HepG2 (cell line): ENCODE results near the gene TRMT1. TPM values are rescaled to one million over a fixed set of nuclear protein-coding genes. Genes with fewer than 3 reads are reported as not detected.

Experiments
- ARID4A ChIP-seq: sonication (generic); formaldehyde crosslinking; IDR thresholded peaks from 2 replicates; pipeline ENCODE4 v1.5.0; 2020; ENCODE audit warnings: mild to moderate bottlenecking, missing genetic modification reagents, borderline replicate concordance
- BORCS8-MEF2B ChIP-seq: sonication (generic); formaldehyde crosslinking; IDR thresholded peaks from 2 replicates; pipeline ENCODE4 v1.8.0; 2022; ENCODE audit warnings: mild to moderate bottlenecking, missing genetic modification reagents
- SIN3A ChIP-seq: IDR thresholded peaks from 2 replicates; pipeline ENCODE4 v1.6.1; 2011; ENCODE audit warnings: low read depth, mild to moderate bottlenecking, control low read depth, low read length, borderline replicate concordance
- SP2 ChIP-seq: sonication (generic); formaldehyde crosslinking; IDR thresholded peaks from 2 replicates; pipeline ENCODE4 v1.5.1; 2020; ENCODE audit warnings: mild to moderate bottlenecking, missing genetic modification reagents
- THAP11 ChIP-seq: IDR thresholded peaks from 2 replicates; pipeline ENCODE4 v1.6.1; 2016; ENCODE audit warnings: missing biosample characterization, missing genetic modification reagents
- TRIM22 ChIP-seq: fragments of 450-650 bp; IDR thresholded peaks from 2 replicates; pipeline ENCODE4 v1.6.1; 2017
- UBTF ChIP-seq: sonication (generic); formaldehyde crosslinking; IDR thresholded peaks from 2 replicates; pipeline ENCODE4 v1.4.0; 2020; ENCODE audit warnings: mild to moderate bottlenecking, missing genetic modification reagents
- ZC3H13 ChIP-seq: sonication (generic); formaldehyde crosslinking; IDR thresholded peaks from 2 replicates; pipeline ENCODE4 v1.8.1; 2023; ENCODE audit warnings: mild to moderate bottlenecking, missing genetic modification reagents, moderate library complexity
- ZMYM3 ChIP-seq: sonication (generic); formaldehyde crosslinking; IDR thresholded peaks from 2 replicates; pipeline ENCODE4 v1.5.1; 2020; ENCODE audit warnings: mild to moderate bottlenecking, missing genetic modification reagents
- ZNF143 ChIP-seq: sonication (generic); formaldehyde crosslinking; IDR thresholded peaks from 2 replicates; pipeline ENCODE4 v1.4.0; 2020; ENCODE audit warnings: missing genetic modification reagents
- ZNF160 ChIP-seq: sonication (generic); formaldehyde crosslinking; IDR thresholded peaks from 2 replicates; pipeline ENCODE4 v1.8.0; 2022; ENCODE audit warnings: mild to moderate bottlenecking, inconsistent platforms, missing genetic modification reagents
- ZNF225 ChIP-seq: sonication (generic); formaldehyde crosslinking; IDR thresholded peaks from 2 replicates; pipeline ENCODE4 v1.4.0; 2020; ENCODE audit warnings: mild to moderate bottlenecking, missing genetic modification reagents
- ZNF256 ChIP-seq: sonication (generic); formaldehyde crosslinking; conservative IDR thresholded peaks from 2 replicates; pipeline ENCODE4 v1.4.0; 2020; ENCODE audit warnings: missing genetic modification reagents
- ZNF350 ChIP-seq: sonication (generic); formaldehyde crosslinking; IDR thresholded peaks from 2 replicates; pipeline ENCODE4 v1.4.0; 2020; ENCODE audit warnings: mild to moderate bottlenecking, low read depth, missing genetic modification reagents, borderline replicate concordance
- ZNF382 ChIP-seq: sonication (generic); formaldehyde crosslinking; IDR thresholded peaks from 2 replicates; pipeline ENCODE4 v1.5.0; 2020; ENCODE audit warnings: missing genetic modification reagents, mild to moderate bottlenecking, borderline replicate concordance
- ZNF430 ChIP-seq: sonication (generic); formaldehyde crosslinking; IDR thresholded peaks from 2 replicates; pipeline ENCODE4 v1.9.0; 2021; ENCODE audit warnings: mild to moderate bottlenecking, missing genetic modification reagents
- ZNF460 ChIP-seq: sonication (generic); formaldehyde crosslinking; IDR thresholded peaks from 2 replicates; pipeline ENCODE4 v1.5.1; 2020; ENCODE audit warnings: missing genetic modification reagents, mild to moderate bottlenecking, borderline replicate concordance
- ZNF558 ChIP-seq: sonication (generic); formaldehyde crosslinking; IDR thresholded peaks from 2 replicates; pipeline ENCODE4 v1.9.0; 2022; ENCODE audit warnings: mild to moderate bottlenecking, missing genetic modification reagents, borderline replicate concordance
- ZNF616 ChIP-seq: sonication (generic); formaldehyde crosslinking; IDR thresholded peaks from 2 replicates; pipeline ENCODE4 v1.5.0; 2020; ENCODE audit warnings: low read depth, mild to moderate bottlenecking, missing genetic modification reagents
- ZNF652 ChIP-seq: IDR thresholded peaks from 2 replicates; pipeline ENCODE4 v1.6.1; 2016; ENCODE audit warnings: low read depth, borderline replicate concordance
- ZSCAN20 ChIP-seq: sonication (generic); formaldehyde crosslinking; IDR thresholded peaks from 2 replicates; pipeline ENCODE4 v1.4.0; 2020; ENCODE audit warnings: missing genetic modification reagents, mild to moderate bottlenecking, borderline replicate concordance
- polyA plus RNA-seq, 8 experiments: library from polyadenylated mRNA; depleted of rRNA in 3 of 8; stranded (reverse) in 7 of 8; unstranded in 1 of 8; fragments of >200 nt; fragmentation: Illumina TruSeq in 4 of 8; extraction: Trizol in 4 of 8; gene quantifications; 2 replicates each; pipeline versions ENCODE4 v1.2.1 to v1.2.3, GENCODE V29; 2011 to 2016; ENCODE audit warnings: low read depth in 4 of 8, missing spikeins in 1 of 8, mixed read lengths in 1 of 8; ENCODE audit not compliant: insufficient read depth in 1 of 8
- total RNA-seq, 5 experiments: library from RNA; depleted of rRNA; stranded (reverse); fragments of >200 nt; fragmentation: Illumina TruSeq; extraction: Trizol; gene quantifications; 2 replicates each; pipeline ENCODE4 v1.2.3, GENCODE V29; 2016; ENCODE audit warnings: low read depth in 1 of 5

Gene TRMT1
- total and polyA plus RNA-seq, 2 of the 13 experiments (the other 11 are each of a cell fraction or from before 2014, with no cell fraction given): 35.5 to 44.1 TPM

- peak; percentile 49; the same call in 1 of the 2 replicates for TF ChIP-seq ARID4A (CRISPR knock-in tag)
- no peak for TF ChIP-seq ZNF225 (CRISPR knock-in tag)
- TF ChIP-seq ZNF350: no peak; the same call in 1 of the 2 replicates
- no peak for TF ChIP-seq ZNF430 (CRISPR knock-in tag)
- TF ChIP-seq ZNF160 (CRISPR knock-in tag): 0 out of 2 replicates have a peak, but pooled peaks have one; percentile 32
- no peak for TF ChIP-seq TRIM22
- TF ChIP-seq UBTF (CRISPR knock-in tag): peak; percentile 57; the same call in 1 of the 2 replicates
- TF ChIP-seq SIN3A: peak; percentile 77; the same call in 1 of the 2 replicates
- TF ChIP-seq ZMYM3 (CRISPR knock-in tag): no peak
- peak; percentile 35; the same call in 1 of the 2 replicates for TF ChIP-seq THAP11
- TF ChIP-seq ZNF143 (CRISPR knock-in tag): 0 out of 2 replicates have a peak, but pooled peaks have one; percentile 18
- no peak for TF ChIP-seq ZNF382 (CRISPR knock-in tag)
- TF ChIP-seq BORCS8-MEF2B (CRISPR knock-in tag): peak; percentile 40; the same call in 1 of the 2 replicates
- TF ChIP-seq ZNF616 (CRISPR knock-in tag): no peak
- no peak for TF ChIP-seq ZC3H13 (CRISPR knock-in tag)
- peak; percentile 43; the same call in 1 of the 2 replicates for TF ChIP-seq ZNF652 (CRISPR knock-in tag)
- TF ChIP-seq ZNF256: 0 out of 2 replicates have a peak, but pooled peaks have one; percentile 39
- TF ChIP-seq ZNF558: 0 out of 2 replicates have a peak, but pooled peaks have one; percentile 19
- 0 out of 2 replicates have a peak, but pooled peaks have one; percentile 11 for TF ChIP-seq SP2 (CRISPR knock-in tag)
- TF ChIP-seq ZNF460 (CRISPR knock-in tag): no peak
- TF ChIP-seq ZSCAN20: no peak
Measured at GRCh38 chr19:13152974-13153568, 36.5 kb upstream of the TRMT1 start (continued).
